Thyroid gland (tissue), 4 donors: ENCODE results near the gene DPP6.

Experiments
- CTCF ChIP-seq, 6 experiments: fragments of 200-600 bp in 3 of 6; fragments of 450-650 bp in 3 of 6; sonication (generic) in 3 of 6; IDR thresholded peaks; one replicate each; pipeline ENCODE4 v1.5.1; 2016 to 2019; ENCODE audit warnings: antibody characterized with exemption in 6 of 6, mild to moderate bottlenecking in 2 of 6, inconsistent platforms in 1 of 6, moderate library complexity in 1 of 6
- POLR2A ChIP-seq, 2 donors: fragments of 450-650 bp; IDR thresholded peaks; one replicate each; pipeline ENCODE4 v1.6.1; 2017; ENCODE audit warnings: antibody characterized with exemption in 2 of 2, mild to moderate bottlenecking in 2 of 2, moderate library complexity in 1 of 2

DNA sequence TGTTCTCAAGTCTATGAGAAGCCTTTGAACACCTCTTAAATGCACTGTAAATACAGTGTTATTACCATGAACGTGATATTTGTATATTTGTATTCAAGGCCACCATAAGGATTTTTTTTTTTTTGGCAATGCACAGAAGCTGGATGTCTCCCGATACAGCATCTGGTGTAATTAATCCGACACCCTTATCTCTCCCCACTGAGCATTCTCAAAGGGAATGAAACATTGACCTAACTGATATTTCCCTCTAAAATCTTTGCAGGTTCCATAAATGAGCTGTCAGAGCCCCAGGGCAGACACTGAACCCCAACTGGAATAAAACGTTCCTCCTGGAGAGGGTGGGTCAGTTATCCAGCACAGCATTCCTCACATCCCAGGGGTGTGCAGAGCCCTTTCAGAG lies 634.1 kb downstream of the DPP6 start:
- TF ChIP-seq CTCF (IDR thresholded peaks at IDR 0.05) (no peak), POLR2A (IDR thresholded peaks at IDR 0.05) (no peak)
